ENCODE results near the gene TPST1.

DNA sequence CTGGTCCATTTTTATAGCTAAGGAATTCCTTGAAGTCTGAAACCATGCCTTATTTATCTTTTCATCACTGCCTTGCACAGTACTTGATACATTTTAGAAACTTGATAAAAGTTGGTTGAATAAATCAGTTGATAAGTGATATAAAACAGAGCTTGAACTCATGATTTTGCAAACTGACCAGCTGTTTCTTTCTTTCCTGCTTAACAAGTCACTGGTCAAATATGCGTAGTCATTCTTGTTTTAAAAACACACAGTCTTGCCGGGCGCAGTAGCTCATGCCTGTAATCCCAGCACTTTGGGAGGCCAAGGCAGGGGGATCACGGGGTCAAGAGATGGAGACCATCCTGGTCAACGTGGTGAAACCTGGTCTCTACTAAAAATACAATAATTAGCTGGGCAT lies 6.3 kb downstream of the TPST1 start:
- TF ChIP-seq, protein P1, sequence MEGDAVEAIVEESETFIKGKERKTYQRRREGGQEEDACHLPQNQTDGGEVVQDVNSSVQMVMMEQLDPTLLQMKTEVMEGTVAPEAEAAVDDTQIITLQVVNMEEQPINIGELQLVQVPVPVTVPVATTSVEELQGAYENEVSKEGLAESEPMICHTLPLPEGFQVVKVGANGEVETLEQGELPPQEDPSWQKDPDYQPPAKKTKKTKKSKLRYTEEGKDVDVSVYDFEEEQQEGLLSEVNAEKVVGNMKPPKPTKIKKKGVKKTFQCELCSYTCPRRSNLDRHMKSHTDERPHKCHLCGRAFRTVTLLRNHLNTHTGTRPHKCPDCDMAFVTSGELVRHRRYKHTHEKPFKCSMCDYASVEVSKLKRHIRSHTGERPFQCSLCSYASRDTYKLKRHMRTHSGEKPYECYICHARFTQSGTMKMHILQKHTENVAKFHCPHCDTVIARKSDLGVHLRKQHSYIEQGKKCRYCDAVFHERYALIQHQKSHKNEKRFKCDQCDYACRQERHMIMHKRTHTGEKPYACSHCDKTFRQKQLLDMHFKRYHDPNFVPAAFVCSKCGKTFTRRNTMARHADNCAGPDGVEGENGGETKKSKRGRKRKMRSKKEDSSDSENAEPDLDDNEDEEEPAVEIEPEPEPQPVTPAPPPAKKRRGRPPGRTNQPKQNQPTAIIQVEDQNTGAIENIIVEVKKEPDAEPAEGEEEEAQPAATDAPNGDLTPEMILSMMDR (IDR thresholded peaks at IDR 0.05) = no peak
- TF ChIP-seq POLR2A (IDR thresholded peaks at IDR 0.05) = no peak

Data from Peyer's patch (tissue), 4 donors.